ENCODE results near the gene TACC2.

DNA sequence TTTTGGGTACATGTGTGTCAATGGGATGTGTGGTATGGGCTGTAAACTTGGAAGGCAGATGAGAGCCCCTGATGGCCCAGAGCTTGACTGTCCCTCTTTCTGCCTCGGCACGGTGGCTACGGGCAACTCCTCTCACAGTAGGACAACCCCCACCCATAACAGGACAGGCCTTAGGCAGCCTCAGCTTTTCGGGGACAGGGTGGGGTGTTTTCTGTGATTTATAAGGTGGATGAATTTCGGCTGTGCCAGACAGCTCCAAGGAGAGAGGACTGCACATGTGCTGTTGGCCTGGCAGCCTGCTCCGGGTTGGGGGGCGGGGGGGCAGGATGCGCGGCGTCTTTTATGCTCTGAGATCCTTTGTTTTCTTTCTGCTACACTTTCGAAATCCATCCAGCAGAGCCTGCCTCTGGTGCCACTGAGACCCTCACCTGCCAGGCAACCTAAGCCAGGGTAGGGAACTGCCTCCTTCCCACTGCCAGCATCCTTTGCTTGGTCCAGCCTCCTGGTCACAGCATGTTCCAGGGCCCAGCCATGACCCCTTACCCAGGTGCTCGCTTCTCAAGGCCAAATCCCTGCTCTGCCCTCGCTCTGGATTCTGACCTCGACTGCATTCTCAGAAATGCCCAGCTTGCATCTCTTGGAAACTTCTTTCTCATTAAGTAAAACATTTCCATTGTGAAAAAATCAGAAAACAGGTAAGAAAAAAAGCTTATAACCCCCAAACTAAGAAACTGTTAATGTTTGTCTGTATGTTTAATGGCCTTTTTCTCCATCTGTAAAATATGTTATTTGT lies 266.7 kb downstream of the TACC2 start:
- TF ChIP-seq, protein P1, sequence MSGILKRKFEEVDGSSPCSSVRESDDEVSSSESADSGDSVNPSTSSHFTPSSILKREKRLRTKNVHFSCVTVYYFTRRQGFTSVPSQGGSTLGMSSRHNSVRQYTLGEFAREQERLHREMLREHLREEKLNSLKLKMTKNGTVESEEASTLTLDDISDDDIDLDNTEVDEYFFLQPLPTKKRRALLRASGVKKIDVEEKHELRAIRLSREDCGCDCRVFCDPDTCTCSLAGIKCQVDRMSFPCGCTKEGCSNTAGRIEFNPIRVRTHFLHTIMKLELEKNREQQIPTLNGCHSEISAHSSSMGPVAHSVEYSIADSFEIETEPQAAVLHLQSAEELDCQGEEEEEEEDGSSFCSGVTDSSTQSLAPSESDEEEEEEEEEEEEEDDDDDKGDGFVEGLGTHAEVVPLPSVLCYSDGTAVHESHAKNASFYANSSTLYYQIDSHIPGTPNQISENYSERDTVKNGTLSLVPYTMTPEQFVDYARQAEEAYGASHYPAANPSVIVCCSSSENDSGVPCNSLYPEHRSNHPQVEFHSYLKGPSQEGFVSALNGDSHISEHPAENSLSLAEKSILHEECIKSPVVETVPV (CRISPR knock-in tag; IDR thresholded peaks at IDR 0.05): no peak
- TF ChIP-seq, protein P2, sequence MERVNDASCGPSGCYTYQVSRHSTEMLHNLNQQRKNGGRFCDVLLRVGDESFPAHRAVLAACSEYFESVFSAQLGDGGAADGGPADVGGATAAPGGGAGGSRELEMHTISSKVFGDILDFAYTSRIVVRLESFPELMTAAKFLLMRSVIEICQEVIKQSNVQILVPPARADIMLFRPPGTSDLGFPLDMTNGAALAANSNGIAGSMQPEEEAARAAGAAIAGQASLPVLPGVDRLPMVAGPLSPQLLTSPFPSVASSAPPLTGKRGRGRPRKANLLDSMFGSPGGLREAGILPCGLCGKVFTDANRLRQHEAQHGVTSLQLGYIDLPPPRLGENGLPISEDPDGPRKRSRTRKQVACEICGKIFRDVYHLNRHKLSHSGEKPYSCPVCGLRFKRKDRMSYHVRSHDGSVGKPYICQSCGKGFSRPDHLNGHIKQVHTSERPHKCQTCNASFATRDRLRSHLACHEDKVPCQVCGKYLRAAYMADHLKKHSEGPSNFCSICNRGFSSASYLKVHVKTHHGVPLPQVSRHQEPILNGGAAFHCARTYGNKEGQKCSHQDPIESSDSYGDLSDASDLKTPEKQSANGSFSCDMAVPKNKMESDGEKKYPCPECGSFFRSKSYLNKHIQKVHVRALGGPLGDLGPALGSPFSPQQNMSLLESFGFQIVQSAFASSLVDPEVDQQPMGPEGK (CRISPR knock-in tag; IDR thresholded peaks at IDR 0.05; ENCODE audit: borderline replicate concordance): no peak
- no peak for TF ChIP-seq ZFP30 (CRISPR knock-in tag; IDR thresholded peaks at IDR 0.05)
- TF ChIP-seq ARNTL (CRISPR knock-in tag; IDR thresholded peaks at IDR 0.05; ENCODE audit: borderline replicate concordance, low read depth): no peak
- TF ChIP-seq, protein P3, sequence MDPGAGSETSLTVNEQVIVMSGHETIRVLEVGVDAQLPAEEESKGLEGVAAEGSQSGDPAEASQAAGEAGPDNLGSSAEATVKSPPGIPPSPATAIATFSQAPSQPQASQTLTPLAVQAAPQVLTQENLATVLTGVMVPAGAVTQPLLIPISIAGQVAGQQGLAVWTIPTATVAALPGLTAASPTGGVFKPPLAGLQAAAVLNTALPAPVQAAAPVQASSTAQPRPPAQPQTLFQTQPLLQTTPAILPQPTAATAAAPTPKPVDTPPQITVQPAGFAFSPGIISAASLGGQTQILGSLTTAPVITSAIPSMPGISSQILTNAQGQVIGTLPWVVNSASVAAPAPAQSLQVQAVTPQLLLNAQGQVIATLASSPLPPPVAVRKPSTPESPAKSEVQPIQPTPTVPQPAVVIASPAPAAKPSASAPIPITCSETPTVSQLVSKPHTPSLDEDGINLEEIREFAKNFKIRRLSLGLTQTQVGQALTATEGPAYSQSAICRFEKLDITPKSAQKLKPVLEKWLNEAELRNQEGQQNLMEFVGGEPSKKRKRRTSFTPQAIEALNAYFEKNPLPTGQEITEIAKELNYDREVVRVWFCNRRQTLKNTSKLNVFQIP (CRISPR knock-in tag; IDR thresholded peaks at IDR 0.05; ENCODE audit: borderline replicate concordance, low read depth): no peak

All from SK-N-SH treated with all-trans-retinoic acid at 6 μM for 48 hours (cell line).